Activated naive CD4-positive, alpha-beta T cell treated with anti-CD3 and anti-CD28 coated beads for 36 hours (primary cell): ENCODE measurements around the gene CFDP1. TPM values are rescaled to one million over a fixed set of nuclear protein-coding genes. Genes with fewer than 3 reads are reported as not detected.

Source experiments
- CTCF ChIA-PET: fragments of 350-600 bp; sonication (Branson Sonifier 250); formaldehyde crosslinking; loops from one replicate; lab custom pipeline; 2021; ENCODE audit warnings: antibody characterized with exemption; lab: Charles Lee
- DNase-seq: peaks from one replicate; pipeline ENCODE4 v3.0.0-alpha.2; 2020
- H3K27ac Mint-ChIP-seq: one replicate; pipeline ENCODE4 v1.8.0; 2021; ENCODE audit warnings: mild to moderate bottlenecking, mixed read lengths
- H3K27me3 Mint-ChIP-seq: one replicate; pipeline ENCODE4 v1.8.0; 2021; ENCODE audit warnings: low read depth, mixed read lengths
- H3K36me3 Mint-ChIP-seq: one replicate; pipeline ENCODE4 v1.8.0; 2021; ENCODE audit warnings: low read depth, mixed read lengths
- H3K4me1 Mint-ChIP-seq: one replicate; pipeline ENCODE4 v1.8.0; 2021; ENCODE audit warnings: low read depth, mixed read lengths
- H3K4me3 Mint-ChIP-seq: one replicate; pipeline ENCODE4 v1.8.0; 2021; ENCODE audit warnings: mild to moderate bottlenecking, moderate library complexity, mixed read lengths
- H3K9me3 Mint-ChIP-seq: one replicate; pipeline ENCODE4 v1.8.0; 2021; ENCODE audit warnings: mixed read lengths
- intact Hi-C: fragments of 100-400 bp; cut with micrococcal nuclease; formaldehyde crosslinking; loops from one replicate; pipeline ENCODE4 v1.15.1; 2023
- total RNA-seq, 2 experiments: library from RNA; stranded (reverse); gene quantifications; one replicate each; pipeline ENCODE4 v1.2.3, GENCODE V29; 2021

CFDP1 gene
- total RNA-seq, 2 experiments from 2014 or later: 37.2 to 44.1 TPM

DNA sequence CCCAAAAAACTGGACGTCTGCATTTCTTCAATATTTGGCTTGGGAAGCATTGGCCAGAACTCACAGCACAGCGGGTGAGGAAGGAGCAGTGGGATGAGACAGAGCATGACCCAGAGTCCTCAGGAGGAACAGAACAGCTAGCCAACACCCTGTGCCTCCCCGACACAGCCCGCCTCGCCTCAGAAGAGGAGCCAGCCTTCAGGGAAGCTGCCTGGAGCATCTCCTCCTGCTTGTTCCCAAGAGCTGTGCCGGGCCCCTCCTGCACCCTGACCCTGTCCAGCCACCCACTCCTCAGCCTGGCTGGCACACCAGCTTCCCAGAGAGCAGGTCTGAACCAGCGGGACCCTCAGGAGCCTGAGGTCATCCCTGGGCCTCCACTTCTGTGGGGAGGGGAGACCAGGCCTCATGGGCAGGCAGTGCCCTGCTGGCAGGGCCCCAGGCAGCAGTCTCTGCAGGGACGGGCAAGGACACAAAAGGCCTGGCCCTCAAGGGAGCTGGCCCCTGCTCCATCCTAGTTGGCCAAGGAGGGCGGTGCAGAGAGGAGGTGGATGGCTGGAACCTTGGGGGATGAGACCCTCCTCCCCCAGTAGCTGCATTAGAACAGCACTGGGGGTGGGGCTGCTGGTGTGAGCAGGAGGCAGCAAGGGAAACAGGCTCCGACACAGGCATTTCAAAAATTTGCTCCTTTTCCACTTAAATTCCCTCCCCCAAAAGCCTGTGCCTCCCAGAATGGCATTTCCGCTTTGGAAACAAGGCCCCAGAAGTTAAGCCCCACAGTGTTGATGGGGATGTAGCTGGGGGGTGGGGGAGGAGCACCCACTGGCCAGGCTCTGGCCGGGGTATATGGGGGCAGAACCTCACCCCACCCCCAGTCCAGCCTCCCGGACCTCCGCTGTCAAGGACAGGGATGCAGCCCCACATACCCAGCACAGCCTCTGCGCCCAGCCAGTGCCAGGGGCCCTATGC is 180.1 kb downstream of the CFDP1 start:
- Mint-ChIP-seq H3K4me3 (no peak overlapping the region), H3K4me1 (peaks cover 3% of the 10 kb centered on the region), H3K9me3 (no peaks in the 10 kb centered on the region), H3K27me3 (peaks cover 35% of the 10 kb centered on the region), H3K36me3 (no peaks in the 10 kb centered on the region), H3K27ac (no peak overlapping the region)
- CTCF ChIA-PET: interaction anchor here (0.8 to 2.2 kb wide), 2 partner anchors 18 to 54 kb away, joined by 3 to 6 read pairs; no protein-coding TSS in a partner anchor
- intact Hi-C loops: no loop called here
- no peak for DNase-seq

DNA sequence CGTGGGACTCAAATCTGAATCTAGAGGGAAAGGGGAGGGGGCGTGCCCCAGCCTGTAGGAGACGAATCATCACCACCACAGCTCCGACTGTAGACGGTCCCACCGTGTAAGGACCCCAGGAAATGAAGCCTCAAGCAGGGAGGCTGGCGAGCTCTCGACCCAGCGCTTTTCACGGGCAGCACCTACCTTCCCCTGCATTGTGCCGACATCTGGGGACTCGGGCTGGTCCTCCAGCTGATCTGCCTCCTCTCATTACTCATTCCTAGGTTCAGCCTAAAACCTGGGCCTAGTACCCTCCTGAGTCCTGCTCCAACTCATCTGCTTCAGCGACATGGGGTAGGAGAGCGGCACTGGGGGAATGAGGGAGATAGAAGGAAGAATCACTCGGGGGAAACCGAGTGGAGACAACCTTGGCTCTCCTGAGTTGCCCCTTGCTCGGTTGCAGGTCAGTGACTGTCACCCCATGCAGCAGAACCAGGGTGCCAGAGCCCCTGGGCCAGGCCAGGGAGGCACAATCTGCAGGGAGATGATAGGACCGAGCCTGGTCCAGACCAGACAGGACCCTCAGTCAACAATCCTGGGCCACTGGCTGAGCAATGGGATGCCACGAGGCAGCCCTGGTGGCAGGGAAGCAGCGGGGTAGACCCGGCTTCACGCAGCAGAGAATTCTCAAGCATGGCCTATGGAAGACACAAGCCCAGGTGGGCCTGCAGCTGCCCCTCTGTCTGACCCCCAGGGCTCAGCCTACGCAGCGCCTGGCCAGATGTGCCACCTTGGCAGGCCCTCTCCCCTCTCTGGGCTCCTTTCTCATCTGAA is 181.0 kb downstream of the CFDP1 start:
- Mint-ChIP-seq H3K27ac (no peak overlapping the region), H3K27me3 (peaks cover 31% of the 10 kb centered on the region), H3K4me1 (peaks cover 3% of the 10 kb centered on the region), H3K36me3 (no peaks in the 10 kb centered on the region), H3K9me3 (no peaks in the 10 kb centered on the region), H3K4me3 (peak overlapping the region; percentile 64)
- CTCF ChIA-PET: interaction anchor here (0.7 kb wide), 1 partner anchor 18 kb away, joined by 3 read pairs; no protein-coding TSS in a partner anchor
- intact Hi-C loops: no loop called here
- no peak for DNase-seq

DNA sequence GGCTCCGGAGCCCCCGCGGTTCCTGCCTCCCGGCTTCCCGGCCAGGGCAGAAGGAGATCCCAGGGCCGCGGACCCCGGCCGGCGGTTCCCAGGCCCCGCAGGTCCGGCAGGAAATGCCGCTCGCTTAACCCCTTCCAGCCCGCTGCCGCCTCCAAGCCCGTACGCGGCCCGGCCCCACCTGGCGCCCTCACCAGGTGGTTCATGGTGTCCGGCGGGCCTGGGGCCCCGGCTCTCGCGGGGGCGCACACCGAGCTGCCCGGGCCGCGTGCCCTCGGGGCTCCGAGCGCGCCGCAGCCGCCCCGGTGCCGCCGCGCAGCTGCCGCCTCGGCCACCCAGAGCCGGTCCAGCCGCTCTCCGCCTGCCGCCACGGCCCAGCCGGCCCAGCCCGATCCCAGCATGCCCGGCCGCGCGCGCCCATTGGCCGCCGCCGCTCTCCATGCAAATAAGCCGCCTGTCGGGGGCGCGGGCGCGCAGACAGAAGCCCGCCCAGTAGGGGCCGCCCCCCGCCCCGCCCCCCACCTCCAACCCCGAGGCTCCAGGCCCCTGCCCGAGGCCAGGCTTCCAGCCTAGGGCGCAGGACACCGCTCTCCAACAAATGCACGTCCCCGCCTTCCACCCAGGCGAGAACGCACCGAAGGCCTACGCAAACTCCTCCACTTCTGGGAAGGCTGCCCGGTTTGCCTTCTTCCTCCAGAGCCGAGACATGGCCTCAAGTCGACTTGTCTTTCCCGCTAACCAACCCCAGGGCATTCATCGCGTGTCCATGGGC is 181.8 kb downstream of the CFDP1 start, which contains the start of gene BCAR1:
Gene BCAR1, minus strand, starts transcription at position 345 of the 769 bp plus-strand sequence. Its CDS starts 142 bp downstream, at position 203.
- intact Hi-C loops: loop anchor here (1.0 to 2.0 kb wide), 2 partner anchors 53 to 129 kb away; no protein-coding TSS in a partner anchor
- peak within 1 kb of the TSS; percentile 64 for H3K4me3 Mint-ChIP-seq

DNA sequence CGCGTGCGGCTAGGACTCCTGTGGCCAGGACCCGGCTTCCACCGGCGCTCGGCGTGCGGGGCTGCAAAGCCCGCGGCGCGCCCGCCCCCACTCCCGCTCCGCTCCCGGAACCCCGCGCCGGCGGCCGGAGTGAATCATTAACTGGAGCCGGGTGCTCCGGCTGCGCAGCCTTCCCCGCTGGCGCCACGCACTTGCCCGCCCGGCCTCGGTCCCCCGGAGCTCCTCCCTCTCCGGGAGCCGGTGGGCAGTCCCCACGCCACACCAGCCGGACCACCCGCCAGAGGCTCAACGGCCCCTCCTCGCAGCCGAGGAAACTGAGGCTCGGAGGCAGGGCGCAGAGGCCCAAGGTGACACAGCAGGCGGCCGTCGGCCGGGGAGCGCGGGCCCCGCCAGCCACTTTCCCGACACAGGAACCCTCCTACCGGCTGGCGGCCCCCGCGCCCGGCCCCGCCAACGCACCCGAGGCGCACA is 182.5 kb downstream of the CFDP1 start:
- Mint-ChIP-seq H3K4me1 (peaks cover 3% of the 10 kb centered on the region), H3K27ac (no peak overlapping the region), H3K36me3 (no peaks in the 10 kb centered on the region), H3K27me3 (peaks cover 30% of the 10 kb centered on the region), H3K4me3 (peak overlapping the region; percentile 64), H3K9me3 (no peaks in the 10 kb centered on the region)
- CTCF ChIA-PET: interaction anchor here (0.9 to 1.6 kb wide), 3 partner anchors 17 to 135 kb away, joined by 3 to 12 read pairs (median 4); no protein-coding TSS in a partner anchor
- intact Hi-C loops: loop anchor here (1.0 to 2.0 kb wide), 2 partner anchors 54 to 129 kb away; no protein-coding TSS in a partner anchor
- peak; percentile 26 for DNase-seq

More for the DNA sequence above, 181.8 kb downstream of the CFDP1 start, which contains the start of gene BCAR1:
- H3K9me3 Mint-ChIP-seq: no peaks in the 10 kb centered on the region
- H3K36me3 Mint-ChIP-seq: no peaks in the 10 kb centered on the region
- peaks cover 3% of the 10 kb centered on the region for H3K4me1 Mint-ChIP-seq
- CTCF ChIA-PET: interaction anchor here (0.7 to 1.4 kb wide), 2 partner anchors 17 to 52 kb away, joined by 3 read pairs; no protein-coding TSS in a partner anchor
- peaks cover 31% of the 10 kb centered on the region for H3K27me3 Mint-ChIP-seq
- DNase-seq: peak; percentile 22
- no peak within 1 kb of the TSS for H3K27ac Mint-ChIP-seq

DNA sequence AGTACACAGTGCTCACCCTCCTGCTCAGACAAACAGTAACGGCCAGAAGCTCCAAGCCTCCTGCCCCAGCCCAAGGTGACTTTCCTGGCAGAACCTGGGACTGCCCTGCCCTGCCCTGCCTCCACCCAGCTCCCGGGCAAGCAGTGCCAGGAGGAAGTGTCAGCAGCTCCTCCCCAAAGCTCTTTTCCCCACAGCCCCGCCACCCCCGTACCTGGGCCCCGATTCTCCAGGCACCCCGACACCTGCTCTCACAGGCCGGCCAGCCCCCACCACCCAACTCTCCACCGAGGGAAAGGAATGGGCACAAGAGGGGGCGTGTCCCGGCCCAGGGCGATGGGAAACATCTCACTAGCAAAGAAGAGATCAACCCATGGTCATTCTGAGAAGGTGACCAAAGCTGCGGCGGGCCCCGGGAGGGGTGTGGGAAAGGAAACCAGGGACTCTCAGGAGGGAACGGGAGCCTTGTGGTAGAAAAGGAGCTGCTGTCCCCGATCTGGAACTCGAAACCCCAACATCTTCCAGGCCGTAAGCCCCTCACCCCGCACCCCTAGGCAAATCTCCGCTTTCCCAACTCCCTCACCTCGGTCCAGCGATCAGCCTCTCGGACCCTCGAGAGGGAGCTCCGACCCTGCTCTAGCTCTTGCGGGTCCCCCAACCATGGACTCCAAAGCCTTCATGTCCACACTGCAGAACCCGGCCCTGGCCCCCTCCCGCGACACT is 183.1 kb downstream of the CFDP1 start:
- intact Hi-C loops: loop anchor here (2.0 kb wide), 1 partner anchor 55 kb away; no protein-coding TSS in a partner anchor

DNA sequence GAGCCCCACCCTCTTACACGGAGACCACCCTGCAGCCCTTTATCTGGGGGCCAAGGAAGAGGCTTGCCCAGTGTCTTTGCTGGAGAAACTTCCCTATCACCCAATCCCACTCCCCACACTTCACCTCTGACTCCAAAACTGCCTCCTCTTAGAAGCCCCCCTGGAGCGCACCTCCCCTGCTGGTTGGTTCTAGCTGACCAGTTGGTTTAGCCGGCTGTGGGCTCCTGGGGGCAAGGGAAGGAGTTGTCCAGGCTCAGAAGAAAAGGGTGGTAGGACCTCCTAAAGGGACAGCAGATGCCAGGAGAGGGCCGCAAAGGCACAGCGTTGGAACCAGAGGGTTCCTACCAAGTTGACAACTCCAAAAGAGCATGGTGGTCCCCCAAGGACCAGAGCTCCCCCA is 183.9 kb downstream of the CFDP1 start:
- Mint-ChIP-seq H3K4me1 (peaks cover 3% of the 10 kb centered on the region), H3K9me3 (no peaks in the 10 kb centered on the region), H3K4me3 (no peak overlapping the region), H3K27me3 (peaks cover 24% of the 10 kb centered on the region), H3K36me3 (no peaks in the 10 kb centered on the region), H3K27ac (no peak overlapping the region)
- intact Hi-C loops: loop anchor here (5.0 kb wide), 1 partner anchor 78 kb away; no protein-coding TSS in a partner anchor
- no peak for DNase-seq
- CTCF ChIA-PET: interaction anchor here (0.7 to 1.6 kb wide), 2 partner anchors 16 kb away, joined by 3 to 12 read pairs; no protein-coding TSS in a partner anchor

More for the DNA sequence above, 183.1 kb downstream of the CFDP1 start:
- H3K9me3 Mint-ChIP-seq: no peaks in the 10 kb centered on the region
- no peaks in the 10 kb centered on the region for H3K36me3 Mint-ChIP-seq
- CTCF ChIA-PET: interaction anchor here (0.9 to 1.6 kb wide), 3 partner anchors 17 to 135 kb away, joined by 3 to 12 read pairs (median 4); no protein-coding TSS in a partner anchor
- H3K4me3 Mint-ChIP-seq: peak overlapping the region; percentile 64
- peaks cover 3% of the 10 kb centered on the region for H3K4me1 Mint-ChIP-seq
- peaks cover 29% of the 10 kb centered on the region for H3K27me3 Mint-ChIP-seq
- no peak overlapping the region for H3K27ac Mint-ChIP-seq
- DNase-seq: no peak

DNA sequence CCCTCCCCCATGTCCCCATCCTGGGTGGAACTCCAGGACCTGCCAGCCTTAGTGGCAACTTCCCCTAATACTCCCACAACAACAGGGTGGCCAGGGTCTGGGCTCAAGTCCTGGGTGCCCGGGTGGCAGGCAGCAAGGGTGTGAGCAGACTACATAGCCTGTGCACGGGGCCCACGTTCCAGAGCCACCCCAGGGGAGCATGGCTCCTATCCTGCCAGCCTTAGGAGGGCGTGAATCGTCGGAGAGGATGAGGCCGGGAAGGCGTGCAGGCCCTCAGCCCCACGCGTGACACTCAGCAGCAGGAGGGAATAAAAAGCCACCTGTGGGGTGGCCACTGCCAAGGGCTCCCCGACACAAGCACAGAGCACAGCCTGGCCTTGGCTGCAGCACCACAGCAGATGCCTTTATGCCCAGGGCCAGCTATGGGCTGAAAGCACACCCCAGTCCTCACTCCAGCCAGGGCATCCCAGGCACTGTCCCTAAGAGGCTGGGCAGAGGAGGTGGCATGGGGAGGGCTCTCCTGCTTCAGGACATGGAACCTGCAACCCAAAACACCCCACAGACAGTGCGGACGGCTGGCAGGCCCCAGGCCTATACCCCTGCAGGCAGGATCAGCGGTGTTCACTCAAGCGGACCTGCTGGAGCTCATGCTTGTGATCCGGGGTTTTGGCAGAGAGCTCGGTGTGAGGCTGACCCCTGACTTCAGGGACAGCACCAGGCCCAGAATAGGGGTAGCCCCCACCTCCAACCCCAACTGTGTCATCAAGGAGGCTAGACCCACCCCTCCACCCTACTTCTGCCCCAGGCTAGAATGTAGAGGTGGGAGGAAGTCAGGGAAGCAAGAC is 184.5 kb downstream of the CFDP1 start:
- H3K4me3 Mint-ChIP-seq: no peak overlapping the region
- H3K27me3 Mint-ChIP-seq: peaks cover 24% of the 10 kb centered on the region
- H3K36me3 Mint-ChIP-seq: no peaks in the 10 kb centered on the region
- no peak for DNase-seq
- CTCF ChIA-PET: interaction anchor here (0.7 kb wide), 1 partner anchor 15 kb away, joined by 3 read pairs; no protein-coding TSS in a partner anchor
- intact Hi-C loops: loop anchor here (5.0 kb wide), 1 partner anchor 79 kb away; no protein-coding TSS in a partner anchor
- H3K9me3 Mint-ChIP-seq: no peaks in the 10 kb centered on the region
- H3K27ac Mint-ChIP-seq: no peak overlapping the region
- H3K4me1 Mint-ChIP-seq: peaks cover 3% of the 10 kb centered on the region

DNA sequence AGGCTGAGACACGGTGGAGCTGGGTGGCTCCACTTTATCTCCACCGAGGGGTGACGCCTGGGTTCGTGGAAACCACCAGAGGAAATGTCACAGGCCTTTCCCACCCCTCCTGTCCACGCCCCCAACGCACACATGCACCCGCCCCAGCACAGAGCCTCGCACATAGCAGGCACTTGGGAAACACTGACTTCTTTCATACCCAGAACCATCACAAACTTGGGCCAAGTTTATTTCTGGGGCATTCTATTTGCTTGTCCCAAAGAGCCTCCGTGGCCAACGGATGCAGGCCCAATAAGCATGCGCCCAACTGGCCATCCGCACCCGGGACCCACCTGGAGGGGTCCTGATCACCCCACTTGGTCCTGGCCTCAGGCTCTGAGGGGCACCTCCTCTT is 185.2 kb downstream of the CFDP1 start:
- no peak overlapping the region for H3K27ac Mint-ChIP-seq
- H3K4me1 Mint-ChIP-seq: peaks cover 3% of the 10 kb centered on the region
- CTCF ChIA-PET: no interaction called here
- DNase-seq: no peak
- no peak overlapping the region for H3K4me3 Mint-ChIP-seq
- peaks cover 19% of the 10 kb centered on the region for H3K27me3 Mint-ChIP-seq
- H3K36me3 Mint-ChIP-seq: no peaks in the 10 kb centered on the region
- H3K9me3 Mint-ChIP-seq: no peaks in the 10 kb centered on the region
- intact Hi-C loops: loop anchor here (5.0 kb wide), 1 partner anchor 79 kb away; no protein-coding TSS in a partner anchor

DNA sequence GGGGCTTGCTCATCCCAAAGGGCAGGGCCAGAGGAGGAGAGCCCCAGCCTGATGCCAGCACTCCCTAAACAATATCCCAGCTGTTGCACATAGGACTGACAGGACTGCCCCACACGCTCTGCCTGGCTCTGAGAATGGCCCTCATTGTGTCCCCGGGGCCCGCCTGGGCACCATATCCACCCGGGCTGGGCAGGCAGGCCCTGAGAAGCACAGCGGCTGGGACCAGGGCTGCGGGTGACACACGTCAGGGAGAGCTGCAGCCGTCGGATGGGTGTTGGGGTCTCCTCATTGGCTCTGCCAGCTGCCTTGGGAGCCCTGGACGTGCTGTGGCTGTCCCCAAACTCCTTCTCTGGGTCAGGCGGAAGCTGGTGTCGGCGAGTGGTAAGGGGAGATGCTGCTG is 186.1 kb downstream of the CFDP1 start:
- intact Hi-C loops: loop anchor here (5.0 kb wide), 1 partner anchor 80 kb away; no protein-coding TSS in a partner anchor
- no peak overlapping the region for H3K27ac Mint-ChIP-seq
- H3K27me3 Mint-ChIP-seq: peaks cover 14% of the 10 kb centered on the region
- DNase-seq: no peak
- no peak overlapping the region for H3K4me3 Mint-ChIP-seq
- no peaks in the 10 kb centered on the region for H3K36me3 Mint-ChIP-seq
- CTCF ChIA-PET: interaction anchor here (0.9 kb wide), 1 partner anchor 14 kb away, joined by 4 read pairs; no protein-coding TSS in a partner anchor
- peaks cover 3% of the 10 kb centered on the region for H3K4me1 Mint-ChIP-seq
- H3K9me3 Mint-ChIP-seq: no peaks in the 10 kb centered on the region
